MCF 10A (cell line): ENCODE results near the gene SECISBP2. TPM values are rescaled to one million over a fixed set of nuclear protein-coding genes. Genes with fewer than 3 reads are reported as not detected.

Experiments used
- BruUV-seq: library from RNA; stranded (reverse); fragments of 400-500 nt; replicated peaks from 2 replicates; lab custom pipeline; 2021; lab: Mats Ljungman, UMichigan
- CTCF ChIA-PET: fragments of 300-600 bp; sonication (Branson Sonifier 250); formaldehyde crosslinking; extraction: SDS; loops from one replicate; lab custom pipeline; 2021; ENCODE audit warnings: antibody characterized with exemption, inconsistent platforms; lab: Yijun Ruan, JAX
- POLR2A ChIA-PET: fragments of 300-600, 350-650 bp; sonication (Branson Sonifier 250); formaldehyde crosslinking; extraction: SDS; loops from one replicate; lab custom pipeline; 2020; ENCODE audit warnings: antibody characterized with exemption, inconsistent platforms; lab: Yijun Ruan, JAX
- DNase-seq: peaks from one replicate; pipeline ENCODE4 v3.0.0-alpha.2; 2018; ENCODE audit not compliant: unreplicated experiment
- H3K27ac Mint-ChIP-seq: one replicate; pipeline ENCODE4 v1.8.0; 2022; ENCODE audit warnings: mild to moderate bottlenecking, low read depth, mixed read lengths; ENCODE audit not compliant: unreplicated experiment
- H3K27me3 Mint-ChIP-seq: one replicate; pipeline ENCODE4 v1.8.0; 2022; ENCODE audit warnings: mixed read lengths; ENCODE audit not compliant: insufficient read depth, unreplicated experiment
- H3K36me3 Mint-ChIP-seq: one replicate; pipeline ENCODE4 v1.8.0; 2022; ENCODE audit warnings: mild to moderate bottlenecking, moderate library complexity, mixed read lengths; ENCODE audit not compliant: insufficient read depth, unreplicated experiment
- H3K4me1 Mint-ChIP-seq: one replicate; pipeline ENCODE4 v1.8.0; 2022; ENCODE audit warnings: mixed read lengths; ENCODE audit not compliant: insufficient read depth, unreplicated experiment
- H3K4me3 Mint-ChIP-seq: one replicate; pipeline ENCODE4 v1.8.0; 2022; ENCODE audit warnings: mild to moderate bottlenecking, moderate library complexity, mixed read lengths; ENCODE audit not compliant: unreplicated experiment
- H3K9me3 Mint-ChIP-seq: one replicate; pipeline ENCODE4 v1.8.0; 2022; ENCODE audit warnings: mixed read lengths; ENCODE audit not compliant: unreplicated experiment
- intact Hi-C: fragments of 100-400 bp; cut with micrococcal nuclease; formaldehyde crosslinking; loops from 2 replicates; pipeline ENCODE4 v1.14.1; 2022
- total RNA-seq: library from RNA; stranded (reverse); gene quantifications from 2 replicates; pipeline ENCODE4 v1.2.3, GENCODE V29; 2022
- TF ChIP-seq, protein P1 (sequence below): fragments of 200-600 bp; IDR thresholded peaks from one replicate; pipeline ENCODE4 v1.8.0; 2022; ENCODE audit warnings: antibody characterized with exemption, mild to moderate bottlenecking; ENCODE audit not compliant: unreplicated experiment

SECISBP2 gene
- total RNA-seq, 1 experiment from 2014 or later: 38.9 TPM

DNA sequence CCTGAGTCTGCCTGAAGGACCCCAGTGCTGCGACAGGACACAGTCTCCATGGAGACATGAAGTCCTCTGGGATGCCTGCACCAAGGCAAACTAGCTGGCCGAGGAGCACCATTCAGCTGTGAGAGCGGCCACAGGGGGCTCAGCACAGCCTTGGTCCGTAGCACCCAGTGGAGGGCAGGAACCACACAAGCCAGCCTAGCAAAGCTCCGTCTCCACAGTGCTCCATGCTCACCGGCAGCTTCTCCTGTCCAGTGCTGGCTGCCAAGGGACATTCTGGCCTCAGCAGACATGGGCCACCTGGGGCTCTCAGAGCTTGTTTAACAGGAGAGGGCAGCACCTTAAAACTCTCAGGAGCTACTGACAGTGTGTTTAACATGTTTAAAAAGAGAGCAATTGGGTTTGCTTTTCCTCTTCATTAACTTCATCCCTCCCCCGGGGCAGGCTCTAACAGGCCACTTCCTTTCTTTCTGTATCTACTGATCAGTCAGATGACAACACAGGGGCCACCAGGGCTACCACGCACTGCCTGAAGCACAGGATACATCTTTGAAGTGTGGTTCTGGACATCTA, 57.0 kb downstream of the SECISBP2 start:
- intact Hi-C loops: loop anchor here (2.0 kb wide), 1 partner anchor 174 kb away; no protein-coding TSS in a partner anchor
- POLR2A ChIA-PET: no interaction called here
- Mint-ChIP-seq H3K36me3 (no peaks in the 10 kb centered on the region), H3K4me1 (no peaks in the 10 kb centered on the region), H3K27me3 (no peaks in the 10 kb centered on the region), H3K27ac (no peak overlapping the region), H3K9me3 (no peaks in the 10 kb centered on the region), H3K4me3 (no peak overlapping the region)
- no peak for DNase-seq
- TF ChIP-seq, protein P1, sequence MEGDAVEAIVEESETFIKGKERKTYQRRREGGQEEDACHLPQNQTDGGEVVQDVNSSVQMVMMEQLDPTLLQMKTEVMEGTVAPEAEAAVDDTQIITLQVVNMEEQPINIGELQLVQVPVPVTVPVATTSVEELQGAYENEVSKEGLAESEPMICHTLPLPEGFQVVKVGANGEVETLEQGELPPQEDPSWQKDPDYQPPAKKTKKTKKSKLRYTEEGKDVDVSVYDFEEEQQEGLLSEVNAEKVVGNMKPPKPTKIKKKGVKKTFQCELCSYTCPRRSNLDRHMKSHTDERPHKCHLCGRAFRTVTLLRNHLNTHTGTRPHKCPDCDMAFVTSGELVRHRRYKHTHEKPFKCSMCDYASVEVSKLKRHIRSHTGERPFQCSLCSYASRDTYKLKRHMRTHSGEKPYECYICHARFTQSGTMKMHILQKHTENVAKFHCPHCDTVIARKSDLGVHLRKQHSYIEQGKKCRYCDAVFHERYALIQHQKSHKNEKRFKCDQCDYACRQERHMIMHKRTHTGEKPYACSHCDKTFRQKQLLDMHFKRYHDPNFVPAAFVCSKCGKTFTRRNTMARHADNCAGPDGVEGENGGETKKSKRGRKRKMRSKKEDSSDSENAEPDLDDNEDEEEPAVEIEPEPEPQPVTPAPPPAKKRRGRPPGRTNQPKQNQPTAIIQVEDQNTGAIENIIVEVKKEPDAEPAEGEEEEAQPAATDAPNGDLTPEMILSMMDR: no peak
- CTCF ChIA-PET: interaction anchor here (0.6 to 2.5 kb wide), 2 partner anchors 33 to 174 kb away, joined by 3 to 21 read pairs; no protein-coding TSS in a partner anchor
- BruUV-seq: no TSS peak

DNA sequence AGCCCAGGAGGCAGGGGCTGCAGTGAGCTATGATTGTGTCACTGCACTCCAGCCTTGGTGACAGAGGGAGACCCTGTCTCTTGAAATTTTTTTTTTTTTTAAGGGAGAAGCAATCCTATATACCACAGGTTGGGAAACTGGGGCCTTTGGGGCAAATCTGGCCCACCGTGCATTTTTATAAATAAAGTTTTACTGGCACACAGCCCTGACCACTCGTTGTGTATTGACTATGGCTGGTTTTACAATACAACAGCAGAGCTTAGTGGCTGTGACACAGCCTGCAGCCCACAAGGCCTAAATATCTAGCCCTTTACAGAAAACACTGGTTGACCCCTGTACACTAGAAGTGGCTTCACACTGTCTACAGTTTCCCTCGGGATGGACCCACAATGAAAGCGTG, 58.0 kb downstream of the SECISBP2 start:
- H3K27ac Mint-ChIP-seq: no peak overlapping the region
- H3K4me3 Mint-ChIP-seq: no peak overlapping the region
- no peak for DNase-seq
- H3K27me3 Mint-ChIP-seq: no peaks in the 10 kb centered on the region
- no peaks in the 10 kb centered on the region for H3K4me1 Mint-ChIP-seq
- BruUV-seq: no TSS peak
- TF ChIP-seq, protein P1: no peak
- ChIA-PET CTCF (interaction anchor here (2.5 kb wide), 1 partner anchor 173 kb away, joined by 21 read pairs; no protein-coding TSS in a partner anchor), POLR2A (interaction anchor here (0.6 kb wide), 1 partner anchor 482 kb away, joined by 3 read pairs; no protein-coding TSS in a partner anchor)
- H3K36me3 Mint-ChIP-seq: no peaks in the 10 kb centered on the region
- intact Hi-C loops: no loop called here
- H3K9me3 Mint-ChIP-seq: no peaks in the 10 kb centered on the region

GRCh38 chr9:89376741-89377351, 58.5 kb downstream of the SECISBP2 start:
- Mint-ChIP-seq H3K4me3 (no peak overlapping the region), H3K36me3 (no peaks in the 10 kb centered on the region), H3K27ac (no peak overlapping the region), H3K27me3 (no peaks in the 10 kb centered on the region), H3K4me1 (no peaks in the 10 kb centered on the region), H3K9me3 (no peaks in the 10 kb centered on the region)
- TF ChIP-seq, protein P1: no peak
- BruUV-seq: no TSS peak
- no peak for DNase-seq
- CTCF ChIA-PET: interaction anchor here (1.2 to 2.5 kb wide), 2 partner anchors 172 kb away, joined by 4 to 21 read pairs; no protein-coding TSS in a partner anchor
- POLR2A ChIA-PET: interaction anchor here (0.8 kb wide), 1 partner anchor 42 kb away, joined by 3 read pairs; no protein-coding TSS in a partner anchor
- intact Hi-C loops: no loop called here

- ChIA-PET CTCF (interaction anchor here (1.2 kb wide), 1 partner anchor 171 kb away, joined by 4 read pairs; no protein-coding TSS in a partner anchor), POLR2A (interaction anchor here (0.8 kb wide), 1 partner anchor 42 kb away, joined by 3 read pairs; no protein-coding TSS in a partner anchor)
- no peak overlapping the region for H3K27ac Mint-ChIP-seq
- intact Hi-C loops: no loop called here
- H3K27me3 Mint-ChIP-seq: no peaks in the 10 kb centered on the region
- DNase-seq: no peak
- no peaks in the 10 kb centered on the region for H3K36me3 Mint-ChIP-seq
- TF ChIP-seq, protein P1: no peak
- no peaks in the 10 kb centered on the region for H3K4me1 Mint-ChIP-seq
- no peak overlapping the region for H3K4me3 Mint-ChIP-seq
- BruUV-seq: no TSS peak
- no peaks in the 10 kb centered on the region for H3K9me3 Mint-ChIP-seq
Measured at GRCh38 chr9:89377411-89377810, 59.1 kb downstream of the SECISBP2 start.
